ENCODE results near the gene BRCA1. TPM values are rescaled to one million over a fixed set of nuclear protein-coding genes. Genes with fewer than 3 reads are reported as not detected.

The BRCA1 gene
- total RNA-seq, 4 donors from 2014 or later: 4.5 to 7.6 (median 5.8) TPM

GRCh38 chr17:43025766-43026537 lies 99.2 kb downstream of the BRCA1 start:
- H3K4me3 ChIP-seq (ENCODE audit: low read depth, poor library complexity, severe bottlenecking): no peak overlapping the region
- 62 to 64% methylated on average over 16 of the region's 16 CpGs for WGBS, 2 donors
- intact Hi-C loops (cut with DNase I; ENCODE audit: low total_unique reads): loop anchor here (10.0 kb wide), 1 partner anchor 289 kb away; no protein-coding TSS in a partner anchor
- no peak for DNase-seq (ENCODE audit: low spot score in 2 of 2)
- TF ChIP-seq POLR2A (IDR thresholded peaks at IDR 0.05): no peak
- TF ChIP-seq CTCF (IDR thresholded peaks at IDR 0.05): no peak

GRCh38 chr17:43025290-43025657 lies 99.9 kb downstream of the BRCA1 start:
- WGBS, 2 donors: 13 to 20% methylated on average over 10 to 19 of the region's 27 CpGs
- H3K4me3 ChIP-seq (ENCODE audit: low read depth, poor library complexity, severe bottlenecking): no peak overlapping the region
- TF ChIP-seq POLR2A (IDR thresholded peaks at IDR 0.05): no peak
- TF ChIP-seq CTCF (IDR thresholded peaks at IDR 0.05): no peak
- DNase-seq (ENCODE audit: low spot score in 2 of 2): no peak
- intact Hi-C loops (cut with DNase I; ENCODE audit: low total_unique reads): loop anchor here (10.0 kb wide), 1 partner anchor 290 kb away; no protein-coding TSS in a partner anchor

- intact Hi-C loops (cut with DNase I; ENCODE audit: low total_unique reads): loop anchor here (10.0 kb wide), 1 partner anchor 290 kb away; no protein-coding TSS in a partner anchor
- DNase-seq (ENCODE audit: low spot score in 2 of 2): peak; percentile 89 to 97
- WGBS, 2 donors: 0 to 1% methylated on average over 37 to 38 of the region's 61 CpGs
Observed at GRCh38 chr17:43024407-43025289, 100.5 kb downstream of the BRCA1 start, which contains the start of gene RND2. RND2 (plus strand) TSS chr17:43025231; CDS start chr17:43025348, 117 bp downstream.

GRCh38 chr17:43021741-43022512 lies 103.2 kb downstream of the BRCA1 start, which contains the start of gene VAT1:
VAT1 (minus strand) TSS chr17:43022385; CDS start chr17:43022322, 63 bp downstream.
- peak within 1 kb of the TSS; percentile 99 for H3K4me3 ChIP-seq (ENCODE audit: low read depth, poor library complexity, severe bottlenecking)
- no peak for TF ChIP-seq CTCF (IDR thresholded peaks at IDR 0.05)
- peak in 1 of 2 donors; percentile 36 for TF ChIP-seq POLR2A (IDR thresholded peaks at IDR 0.05)
- intact Hi-C loops (cut with DNase I; ENCODE audit: low total_unique reads): loop anchor here (10.0 kb wide), 1 partner anchor 293 kb away; no protein-coding TSS in a partner anchor
- DNase-seq (ENCODE audit: low spot score in 2 of 2): peak; percentile 77 to 97
- WGBS, 2 donors: 0 to 1% methylated on average over 38 to 39 of the region's 80 CpGs

More at GRCh38 chr17:43024407-43025289, 100.5 kb downstream of the BRCA1 start, which contains the start of gene RND2:
- H3K4me3 ChIP-seq (ENCODE audit: low read depth, poor library complexity, severe bottlenecking): peak within 1 kb of the TSS; percentile 27
- TF ChIP-seq POLR2A (IDR thresholded peaks at IDR 0.05) (no peak), CTCF (IDR thresholded peaks at IDR 0.05) (peak in 1 of 3 donors; percentile 51)

Data from lower leg skin (tissue), 4 donors.